Chondrocyte (in vitro differentiated cells): Measurements from ENCODE around the gene MTARC2. TPM values are rescaled to one million over a fixed set of nuclear protein-coding genes. Genes with fewer than 3 reads are reported as not detected.

Experiments
- DNase-seq: peaks from one replicate; pipeline ENCODE4 v3.0.0; 2021; ENCODE audit warnings: mixed read lengths, low spot score
- H3K27ac Mint-ChIP-seq: one replicate; pipeline ENCODE4 v1.8.0; 2021; ENCODE audit warnings: mild to moderate bottlenecking, moderate library complexity, mixed read lengths; ENCODE audit not compliant: unreplicated experiment
- H3K27me3 Mint-ChIP-seq: 2 replicates; pipeline ENCODE4 v1.8.0; 2021; ENCODE audit warnings: low read depth, mixed read lengths
- H3K36me3 Mint-ChIP-seq: 2 replicates; pipeline ENCODE4 v1.8.0; 2021; ENCODE audit warnings: low read depth, mixed read lengths
- H3K4me1 Mint-ChIP-seq: 2 replicates; pipeline ENCODE4 v1.8.0; 2021; ENCODE audit warnings: low read depth, mild to moderate bottlenecking, mixed read lengths
- H3K4me3 Mint-ChIP-seq: one replicate; pipeline ENCODE4 v1.8.0; 2021; ENCODE audit warnings: mild to moderate bottlenecking, moderate library complexity, mixed read lengths; ENCODE audit not compliant: unreplicated experiment
- H3K9me3 Mint-ChIP-seq: 2 replicates; pipeline ENCODE4 v1.8.0; 2021; ENCODE audit warnings: low read depth, mixed read lengths
- total RNA-seq: library from RNA; stranded (reverse); gene quantifications from 3 replicates; pipeline ENCODE4 v1.2.1, GENCODE V29; 2021
- TF ChIP-seq, protein P1 (sequence below): fragments of 200-600 bp; sonication (generic); IDR thresholded peaks from 2 replicates; pipeline ENCODE4 v1.5.0; 2021; ENCODE audit warnings: antibody characterized with exemption, mild to moderate bottlenecking, moderate library complexity

Gene MTARC2
- total RNA-seq, 1 donor from 2014 or later, result 19.5 TPM

GRCh38 chr1:220702733-220703270, 45.3 kb upstream of the MTARC2 start:
- Mint-ChIP-seq H3K9me3 (peaks cover 5% of the 10 kb centered on the region), H3K4me1 (no peaks in the 10 kb centered on the region), H3K27me3 (peaks cover 5% of the 10 kb centered on the region), H3K4me3 (no peak overlapping the region), H3K27ac (no peak overlapping the region), H3K36me3 (peaks cover 2% of the 10 kb centered on the region)
- no peak for DNase-seq
- TF ChIP-seq, protein P1, sequence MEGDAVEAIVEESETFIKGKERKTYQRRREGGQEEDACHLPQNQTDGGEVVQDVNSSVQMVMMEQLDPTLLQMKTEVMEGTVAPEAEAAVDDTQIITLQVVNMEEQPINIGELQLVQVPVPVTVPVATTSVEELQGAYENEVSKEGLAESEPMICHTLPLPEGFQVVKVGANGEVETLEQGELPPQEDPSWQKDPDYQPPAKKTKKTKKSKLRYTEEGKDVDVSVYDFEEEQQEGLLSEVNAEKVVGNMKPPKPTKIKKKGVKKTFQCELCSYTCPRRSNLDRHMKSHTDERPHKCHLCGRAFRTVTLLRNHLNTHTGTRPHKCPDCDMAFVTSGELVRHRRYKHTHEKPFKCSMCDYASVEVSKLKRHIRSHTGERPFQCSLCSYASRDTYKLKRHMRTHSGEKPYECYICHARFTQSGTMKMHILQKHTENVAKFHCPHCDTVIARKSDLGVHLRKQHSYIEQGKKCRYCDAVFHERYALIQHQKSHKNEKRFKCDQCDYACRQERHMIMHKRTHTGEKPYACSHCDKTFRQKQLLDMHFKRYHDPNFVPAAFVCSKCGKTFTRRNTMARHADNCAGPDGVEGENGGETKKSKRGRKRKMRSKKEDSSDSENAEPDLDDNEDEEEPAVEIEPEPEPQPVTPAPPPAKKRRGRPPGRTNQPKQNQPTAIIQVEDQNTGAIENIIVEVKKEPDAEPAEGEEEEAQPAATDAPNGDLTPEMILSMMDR, result no peak

- peaks cover 5% of the 10 kb centered on the region for H3K27me3 Mint-ChIP-seq
- DNase-seq, result no peak
- H3K36me3 Mint-ChIP-seq, result peaks cover 2% of the 10 kb centered on the region
- no peak overlapping the region for H3K27ac Mint-ChIP-seq
- peaks cover 5% of the 10 kb centered on the region for H3K9me3 Mint-ChIP-seq
- H3K4me1 Mint-ChIP-seq, result no peaks in the 10 kb centered on the region
- TF ChIP-seq, protein P1, result no peak
- H3K4me3 Mint-ChIP-seq, result no peak overlapping the region
These were observed 44.8 kb upstream of the MTARC2 start for GRCh38 chr1:220703305-220703704.

DNA sequence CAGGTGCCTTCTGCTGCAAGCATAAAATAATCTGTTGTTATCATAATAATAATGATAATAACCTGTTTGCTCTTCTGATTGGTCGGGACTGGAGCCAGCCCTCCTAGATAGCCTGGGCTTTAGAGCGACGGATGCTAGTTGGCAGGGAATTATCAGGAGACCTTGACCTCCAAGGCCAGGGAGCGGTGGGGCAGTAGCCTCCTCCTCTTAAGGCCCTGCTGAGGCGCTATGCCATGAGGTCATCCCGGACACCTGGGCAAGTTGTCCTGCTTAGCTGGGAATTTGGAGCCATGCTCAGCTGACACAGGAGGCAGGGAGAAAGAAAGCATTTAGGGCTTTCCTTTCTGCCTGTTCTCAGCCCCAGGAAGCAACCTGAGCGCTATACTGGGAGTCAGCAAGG, 42.3 kb upstream of the MTARC2 start:
- peaks cover 5% of the 10 kb centered on the region for H3K27me3 Mint-ChIP-seq
- no peak overlapping the region for H3K4me3 Mint-ChIP-seq
- no peaks in the 10 kb centered on the region for H3K4me1 Mint-ChIP-seq
- peaks cover 5% of the 10 kb centered on the region for H3K9me3 Mint-ChIP-seq
- H3K36me3 Mint-ChIP-seq, result peaks cover 2% of the 10 kb centered on the region
- DNase-seq, result no peak
- H3K27ac Mint-ChIP-seq, result no peak overlapping the region
- TF ChIP-seq, protein P1, result no peak

DNA sequence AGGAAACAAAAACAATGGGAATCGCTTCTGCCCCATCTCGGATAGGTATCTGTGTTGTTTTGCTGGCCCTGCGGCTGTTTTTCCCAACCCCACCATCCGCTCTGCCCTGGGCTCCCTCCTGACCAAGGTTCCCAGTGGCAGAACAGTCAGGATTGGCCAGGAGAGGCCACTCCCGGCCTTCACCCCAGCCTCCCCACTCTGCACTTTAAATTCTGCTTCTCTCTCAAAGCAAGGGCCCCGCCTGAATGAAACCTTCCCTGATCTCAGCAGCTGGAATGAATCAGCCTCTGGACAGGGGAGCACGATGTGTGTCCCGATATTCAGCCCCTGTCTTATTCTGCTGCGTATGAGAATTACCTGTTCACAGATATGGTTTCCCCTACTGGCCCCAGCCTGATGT, 41.6 kb upstream of the MTARC2 start:
- peaks cover 5% of the 10 kb centered on the region for H3K27me3 Mint-ChIP-seq
- TF ChIP-seq, protein P1, result no peak
- no peak overlapping the region for H3K27ac Mint-ChIP-seq
- peaks cover 5% of the 10 kb centered on the region for H3K9me3 Mint-ChIP-seq
- H3K4me1 Mint-ChIP-seq, result no peaks in the 10 kb centered on the region
- peaks cover 2% of the 10 kb centered on the region for H3K36me3 Mint-ChIP-seq
- no peak for DNase-seq
- no peak overlapping the region for H3K4me3 Mint-ChIP-seq

- TF ChIP-seq, protein P1, result no peak
- Mint-ChIP-seq H3K36me3 (peaks cover 2% of the 10 kb centered on the region), H3K9me3 (peaks cover 4% of the 10 kb centered on the region), H3K27ac (no peak overlapping the region), H3K4me3 (no peak overlapping the region), H3K4me1 (no peaks in the 10 kb centered on the region), H3K27me3 (peaks cover 2% of the 10 kb centered on the region)
- no peak for DNase-seq
These were observed 41.0 kb upstream of the MTARC2 start for GRCh38 chr1:220707160-220707559.
